CD4-positive, alpha-beta T cell treated with Interleukin-15 for 1 hour (primary cell): ENCODE results near the gene FGFR3.
"Not testable (repeated sequence)": the region's sequence is repeated elsewhere in the genome, so short reads cannot be mapped to it uniquely, and the experiment has no call there.

Experiments used
- DNase-seq: peaks from one replicate; pipeline ENCODE4 v3.0.0-alpha.2; 2020

FGFR3 gene

GRCh38 chr4:1822568-1823544, 29.8 kb downstream of the FGFR3 start:
- DNase-seq = no peak

- DNase-seq = no peak
Measured at GRCh38 chr4:1823545-1823932, 30.4 kb downstream of the FGFR3 start.

- no peak for DNase-seq
Measured at GRCh38 chr4:1824746-1825145, 31.7 kb downstream of the FGFR3 start.

GRCh38 chr4:1825326-1825725, 32.2 kb downstream of the FGFR3 start:
- no peak for DNase-seq

GRCh38 chr4:1826531-1827350, 33.6 kb downstream of the FGFR3 start:
- no peak for DNase-seq

- no peak for DNase-seq
Measured at GRCh38 chr4:1830234-1830633, 37.1 kb downstream of the FGFR3 start.

- DNase-seq = no peak
Measured at GRCh38 chr4:1830642-1831228, 37.6 kb downstream of the FGFR3 start.

GRCh38 chr4:1831331-1831730, 38.2 kb downstream of the FGFR3 start:
- DNase-seq = no peak

GRCh38 chr4:1832690-1833089, 39.6 kb downstream of the FGFR3 start:
- DNase-seq = no peak

- DNase-seq = no peak
Measured at GRCh38 chr4:1833307-1834046, 40.4 kb downstream of the FGFR3 start.

- DNase-seq = peak; percentile 23
Measured at GRCh38 chr4:1834047-1834775, 41.1 kb downstream of the FGFR3 start.

- DNase-seq = not testable (repeated sequence)
Measured at GRCh38 chr4:1835836-1836235, 42.7 kb downstream of the FGFR3 start.

- DNase-seq = no peak
Measured at GRCh38 chr4:1836650-1837049, 43.6 kb downstream of the FGFR3 start.

GRCh38 chr4:1837069-1837468, 44.0 kb downstream of the FGFR3 start:
- DNase-seq = no peak

- no peak for DNase-seq
Measured at GRCh38 chr4:1839282-1839681, 46.2 kb downstream of the FGFR3 start.

GRCh38 chr4:1841201-1841886, 48.3 kb downstream of the FGFR3 start:
- no peak for DNase-seq

- no peak for DNase-seq
Measured at GRCh38 chr4:1841887-1842210, 48.8 kb downstream of the FGFR3 start.

- DNase-seq = no peak
Measured at GRCh38 chr4:1842339-1842895, 49.3 kb downstream of the FGFR3 start.

GRCh38 chr4:1842993-1843448, 49.9 kb downstream of the FGFR3 start:
- DNase-seq = no peak

- no peak for DNase-seq
Measured at GRCh38 chr4:1843852-1844251, 50.8 kb downstream of the FGFR3 start.

GRCh38 chr4:1844618-1845017, 51.5 kb downstream of the FGFR3 start:
- DNase-seq = not testable (repeated sequence)
